ENCODE data around the gene PMPCA.

DNA sequence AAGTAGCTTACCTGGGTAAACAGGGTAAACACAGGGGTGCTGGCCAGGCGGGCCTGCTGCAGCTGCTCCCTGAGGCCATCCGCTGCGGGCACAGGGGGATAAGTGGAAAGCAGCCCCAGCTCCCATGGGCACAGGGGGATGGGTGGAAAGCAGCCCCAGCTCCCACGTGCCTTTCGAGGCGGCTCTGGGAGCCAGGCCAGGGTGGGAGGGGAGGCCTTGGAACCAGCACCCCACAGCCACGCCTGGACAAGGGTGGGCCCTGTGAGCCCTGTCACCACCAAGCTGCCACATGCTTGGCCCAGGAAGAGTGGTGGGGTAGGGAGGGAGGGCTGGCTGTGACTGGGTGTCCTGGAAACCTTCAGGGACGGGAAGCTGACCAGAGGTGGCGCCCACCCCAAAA lies 29.1 kb upstream of the PMPCA start:
- TF ChIP-seq, protein P1, sequence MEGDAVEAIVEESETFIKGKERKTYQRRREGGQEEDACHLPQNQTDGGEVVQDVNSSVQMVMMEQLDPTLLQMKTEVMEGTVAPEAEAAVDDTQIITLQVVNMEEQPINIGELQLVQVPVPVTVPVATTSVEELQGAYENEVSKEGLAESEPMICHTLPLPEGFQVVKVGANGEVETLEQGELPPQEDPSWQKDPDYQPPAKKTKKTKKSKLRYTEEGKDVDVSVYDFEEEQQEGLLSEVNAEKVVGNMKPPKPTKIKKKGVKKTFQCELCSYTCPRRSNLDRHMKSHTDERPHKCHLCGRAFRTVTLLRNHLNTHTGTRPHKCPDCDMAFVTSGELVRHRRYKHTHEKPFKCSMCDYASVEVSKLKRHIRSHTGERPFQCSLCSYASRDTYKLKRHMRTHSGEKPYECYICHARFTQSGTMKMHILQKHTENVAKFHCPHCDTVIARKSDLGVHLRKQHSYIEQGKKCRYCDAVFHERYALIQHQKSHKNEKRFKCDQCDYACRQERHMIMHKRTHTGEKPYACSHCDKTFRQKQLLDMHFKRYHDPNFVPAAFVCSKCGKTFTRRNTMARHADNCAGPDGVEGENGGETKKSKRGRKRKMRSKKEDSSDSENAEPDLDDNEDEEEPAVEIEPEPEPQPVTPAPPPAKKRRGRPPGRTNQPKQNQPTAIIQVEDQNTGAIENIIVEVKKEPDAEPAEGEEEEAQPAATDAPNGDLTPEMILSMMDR (conservative IDR thresholded peaks at IDR 0.05; ENCODE audit: low read length), result no peak
- TF ChIP-seq EZH2phosphoT487 (IDR thresholded peaks at IDR 0.05; ENCODE audit: borderline replicate concordance), result no peak

Data from Loucy (cell line).